Measurements from ENCODE around the gene CALCOCO1. TPM values are rescaled to one million over a fixed set of nuclear protein-coding genes. Genes with fewer than 3 reads are reported as not detected.

The CALCOCO1 gene
- total and polyA plus RNA-seq, 7 experiments from 2014 or later, result 58.7 to 175 (median 90.7) TPM

GRCh38 chr12:53734425-53734824 lies 7.2 kb upstream of the CALCOCO1 start:
- Histone ChIP-seq H3K36me3 (ENCODE audit: control insufficient read depth in 2 of 3, insufficient read depth in 3 of 3, low read length in 3 of 3) (no peaks in the 10 kb centered on the region), H3K27ac (ENCODE audit: low read depth, low read length) (no peak overlapping the region), H3K4me1 (ENCODE audit: control insufficient read depth in 2 of 2, insufficient read depth in 2 of 2, low read length in 2 of 2) (peaks cover 10 to 17% of the 10 kb centered on the region in 2 donors), H3K4me3 (ENCODE audit: low read length) (no peak overlapping the region), H3K9me3 (ENCODE audit: control insufficient read depth in 2 of 3, low read length in 3 of 3) (no peaks in the 10 kb centered on the region), H3K27me3 (ENCODE audit: control insufficient read depth in 2 of 2, insufficient read depth in 2 of 2, low read length in 2 of 2) (no peaks in the 10 kb centered on the region)
- no peaks in the 10 kb centered on the region for H3K9me3 Mint-ChIP-seq
- intact Hi-C loops (cut with micrococcal nuclease), result no loop called here
- H3K4me1 Mint-ChIP-seq, result peaks cover 12 to 30% (median 19%) of the 10 kb centered on the region in 7 donors
- H3K27ac Mint-ChIP-seq, result no peak overlapping the region
- CTCF ChIA-PET, result interaction anchor here (1.3 to 7.6 kb wide), 2 partner anchors 11 to 31 kb away, joined by 4 to 104 read pairs; no protein-coding TSS in a partner anchor
- H3K4me3 Mint-ChIP-seq, result no peak overlapping the region
- POLR2A ChIA-PET, result interaction anchor here (0.9 to 1.5 kb wide), 3 partner anchors 9 to 26 kb away, joined by 3 to 8 read pairs (median 4); no protein-coding TSS in a partner anchor
- no peaks in the 10 kb centered on the region for H3K36me3 Mint-ChIP-seq
- ATAC-seq, result no peak
- H3K27me3 Mint-ChIP-seq, result peaks cover 0 to 46% (median 24%) of the 10 kb centered on the region in 5 donors
- no peak for DNase-seq

- no peaks in the 10 kb centered on the region for H3K9me3 Mint-ChIP-seq
- peaks cover 6 to 10% of the 10 kb centered on the region in 2 donors for H3K4me1 ChIP-seq (ENCODE audit: control insufficient read depth in 2 of 2, insufficient read depth in 2 of 2, low read length in 2 of 2)
- no peak overlapping the region for H3K4me3 ChIP-seq (ENCODE audit: low read length)
- H3K36me3 Mint-ChIP-seq, result no peaks in the 10 kb centered on the region
- peaks cover 0 to 46% (median 18%) of the 10 kb centered on the region in 5 donors for H3K27me3 Mint-ChIP-seq
- H3K27me3 ChIP-seq (ENCODE audit: control insufficient read depth in 2 of 2, insufficient read depth in 2 of 2, low read length in 2 of 2), result no peaks in the 10 kb centered on the region
- POLR2A ChIA-PET, result interaction anchor here (0.8 to 1.5 kb wide), 3 partner anchors 8 to 17 kb away, joined by 3 to 8 read pairs (median 3); no protein-coding TSS in a partner anchor
- no peaks in the 10 kb centered on the region for H3K36me3 ChIP-seq (ENCODE audit: control insufficient read depth in 2 of 3, insufficient read depth in 3 of 3, low read length in 3 of 3)
- peak overlapping the region in 4 of 10 donors; percentile 15 to 41 (median 36) for H3K4me3 Mint-ChIP-seq
- intact Hi-C loops (cut with micrococcal nuclease), result no loop called here
- no peak for ATAC-seq
- H3K27ac Mint-ChIP-seq, result peak overlapping the region in 3 of 9 donors; percentile 0 to 49 (median 21)
- H3K4me1 Mint-ChIP-seq, result peaks cover 8 to 24% (median 21%) of the 10 kb centered on the region in 7 donors
- no peaks in the 10 kb centered on the region for H3K9me3 ChIP-seq (ENCODE audit: control insufficient read depth in 2 of 3, low read length in 3 of 3)
- H3K27ac ChIP-seq (ENCODE audit: low read depth, low read length), result no peak overlapping the region
- CTCF ChIA-PET, result interaction anchor here (1.3 to 7.6 kb wide), 2 partner anchors 11 to 31 kb away, joined by 4 to 104 read pairs; no protein-coding TSS in a partner anchor
- peak in 2 of 9 donors; percentile 31 to 34 for DNase-seq
These were observed 6.6 kb upstream of the CALCOCO1 start for GRCh38 chr12:53733807-53734200.

- H3K4me3 Mint-ChIP-seq, result peak overlapping the region in 1 of 10 donors; percentile 37
- no peak overlapping the region for H3K27ac ChIP-seq (ENCODE audit: low read depth, low read length)
- H3K9me3 ChIP-seq (ENCODE audit: control insufficient read depth in 2 of 3, low read length in 3 of 3), result no peaks in the 10 kb centered on the region
- H3K36me3 ChIP-seq (ENCODE audit: control insufficient read depth in 2 of 3, insufficient read depth in 3 of 3, low read length in 3 of 3), result no peaks in the 10 kb centered on the region
- peaks cover 0 to 46% (median 15%) of the 10 kb centered on the region in 5 donors for H3K27me3 Mint-ChIP-seq
- intact Hi-C loops (cut with micrococcal nuclease), result no loop called here
- no peaks in the 10 kb centered on the region for H3K36me3 Mint-ChIP-seq
- peaks cover 7 to 25% (median 21%) of the 10 kb centered on the region in 7 donors for H3K4me1 Mint-ChIP-seq
- POLR2A ChIA-PET, result interaction anchor here (0.8 to 3.3 kb wide), 4 partner anchors 8 to 17 kb away, joined by 3 to 8 read pairs (median 6); no protein-coding TSS in a partner anchor
- no peaks in the 10 kb centered on the region for H3K27me3 ChIP-seq (ENCODE audit: control insufficient read depth in 2 of 2, insufficient read depth in 2 of 2, low read length in 2 of 2)
- peaks cover 1 to 5% of the 10 kb centered on the region in 2 donors for H3K4me1 ChIP-seq (ENCODE audit: control insufficient read depth in 2 of 2, insufficient read depth in 2 of 2, low read length in 2 of 2)
- no peak overlapping the region for H3K4me3 ChIP-seq (ENCODE audit: low read length)
- no peak for DNase-seq
- no peak for ATAC-seq
- H3K9me3 Mint-ChIP-seq, result no peaks in the 10 kb centered on the region
- peak overlapping the region in 1 of 9 donors; percentile 12 for H3K27ac Mint-ChIP-seq
- CTCF ChIA-PET, result interaction anchor here (0.5 to 7.6 kb wide), 2 partner anchors 12 to 410 kb away, joined by 3 to 104 read pairs; no protein-coding TSS in a partner anchor
These were observed 6.0 kb upstream of the CALCOCO1 start for GRCh38 chr12:53733051-53733806.

- ChIA-PET CTCF (interaction anchor here (1.1 kb wide), 1 partner anchor 54 kb away, joined by 3 read pairs; the partner anchor contains the start of gene ATP5MC2), POLR2A (interaction anchor here (0.9 to 3.3 kb wide), 4 partner anchors 8 to 14 kb away, joined by 3 to 13 read pairs (median 6); no protein-coding TSS in a partner anchor)
- DNase-seq (no peak), ATAC-seq (no peak)
- Histone ChIP-seq H3K36me3 (ENCODE audit: control insufficient read depth in 2 of 3, insufficient read depth in 3 of 3, low read length in 3 of 3) (peaks cover 0 to 4% (median 3%) of the 10 kb centered on the region in 3 experiments), H3K4me1 (ENCODE audit: control insufficient read depth in 2 of 2, insufficient read depth in 2 of 2, low read length in 2 of 2) (peaks cover 13 to 17% of the 10 kb centered on the region in 2 donors), H3K27me3 (ENCODE audit: control insufficient read depth in 2 of 2, insufficient read depth in 2 of 2, low read length in 2 of 2) (no peaks in the 10 kb centered on the region), H3K9me3 (ENCODE audit: control insufficient read depth in 2 of 3, low read length in 3 of 3) (no peaks in the 10 kb centered on the region), H3K27ac (ENCODE audit: low read depth, low read length) (no peak overlapping the region), H3K4me3 (ENCODE audit: low read length) (no peak overlapping the region)
- peaks cover under 1 to 7% (median 4%) of the 10 kb centered on the region in 5 donors for H3K36me3 Mint-ChIP-seq
- H3K27ac Mint-ChIP-seq, result peak overlapping the region in 1 of 9 donors; percentile 63
- intact Hi-C loops (cut with micrococcal nuclease), result loop anchor here (5.0 kb wide), 4 partner anchors 277 to 683 kb away; partner anchors contain the start of genes AAAS (in 1 of the 2) and PCBP2 (in 1 of the 2)
- H3K4me1 Mint-ChIP-seq, result peaks cover 11 to 53% (median 43%) of the 10 kb centered on the region in 7 donors
- peaks cover 0 to 29% (median 0%) of the 10 kb centered on the region in 5 donors for H3K27me3 Mint-ChIP-seq
- peaks cover 0 to 2% (median 0%) of the 10 kb centered on the region in 11 donors for H3K9me3 Mint-ChIP-seq
- no peak overlapping the region for H3K4me3 Mint-ChIP-seq
These were observed 2.4 kb upstream of the CALCOCO1 start for GRCh38 chr12:53729644-53730043.

- intact Hi-C loops (cut with micrococcal nuclease), result loop anchor here (5.0 kb wide), 4 partner anchors 276 to 684 kb away; partner anchors contain the start of genes AAAS (in 1 of the 2) and PCBP2 (in 1 of the 2)
- H3K4me3 ChIP-seq (ENCODE audit: low read length), result peak overlapping the region; percentile 94
- CTCF ChIA-PET, result interaction anchor here (0.8 to 4.2 kb wide), 4 partner anchors 11 to 26 kb away, joined by 3 to 48 read pairs (median 3); no protein-coding TSS in a partner anchor
These were observed 954 bp upstream of the CALCOCO1 start for GRCh38 chr12:53728206-53728605.

GRCh38 chr12:53726946-53727309 lies 324 bp downstream of the CALCOCO1 start:
- H3K27me3 Mint-ChIP-seq, result peaks cover 0 to 11% (median 0%) of the 10 kb centered on the region in 5 donors
- POLR2A ChIA-PET, result interaction anchor here (0.8 to 2.1 kb wide), 7 partner anchors 8 to 50 kb away, joined by 3 to 13 read pairs (median 4); partner anchors contain the start of gene CISTR
- no peak for ATAC-seq

More at GRCh38 chr12:53728206-53728605, 954 bp upstream of the CALCOCO1 start:
- Mint-ChIP-seq H3K27ac (peak overlapping the region; percentile 69 to 98 (median 91)), H3K4me3 (peak overlapping the region; percentile 91 to 100 (median 94)), H3K36me3 (peaks cover 3 to 19% (median 13%) of the 10 kb centered on the region in 5 donors), H3K27me3 (peaks cover 0 to 19% (median 0%) of the 10 kb centered on the region in 5 donors), H3K9me3 (peaks cover 0 to 2% (median 0%) of the 10 kb centered on the region in 11 donors), H3K4me1 (peaks cover 10 to 45% (median 34%) of the 10 kb centered on the region in 7 donors)
- Histone ChIP-seq H3K9me3 (ENCODE audit: control insufficient read depth in 2 of 3, low read length in 3 of 3) (no peaks in the 10 kb centered on the region), H3K36me3 (ENCODE audit: control insufficient read depth in 2 of 3, insufficient read depth in 3 of 3, low read length in 3 of 3) (peaks cover 0 to 18% (median 13%) of the 10 kb centered on the region in 3 experiments), H3K27me3 (ENCODE audit: control insufficient read depth in 2 of 2, insufficient read depth in 2 of 2, low read length in 2 of 2) (no peaks in the 10 kb centered on the region), H3K27ac (ENCODE audit: low read depth, low read length) (peak overlapping the region; percentile 73), H3K4me1 (ENCODE audit: control insufficient read depth in 2 of 2, insufficient read depth in 2 of 2, low read length in 2 of 2) (peaks cover 13 to 17% of the 10 kb centered on the region in 2 donors)
- ATAC-seq (no peak), DNase-seq (no peak)
- POLR2A ChIA-PET, result interaction anchor here (1.0 to 2.4 kb wide), 6 partner anchors 10 to 102 kb away, joined by 3 to 13 read pairs (median 6); partner anchors contain the start of genes ATF7 and ATP5MC2

More at GRCh38 chr12:53726946-53727309, 324 bp downstream of the CALCOCO1 start:
- peak overlapping the region; percentile 61 for H3K27ac ChIP-seq (ENCODE audit: low read depth, low read length)
- CTCF ChIA-PET, result interaction anchor here (0.7 to 4.2 kb wide), 4 partner anchors 17 to 38 kb away, joined by 3 to 48 read pairs (median 4); no protein-coding TSS in a partner anchor
- H3K36me3 Mint-ChIP-seq, result peaks cover 6 to 31% (median 17%) of the 10 kb centered on the region in 5 donors
- peak overlapping the region; percentile 91 to 100 (median 94) for H3K4me3 Mint-ChIP-seq
- peak overlapping the region; percentile 94 for H3K4me3 ChIP-seq (ENCODE audit: low read length)
- H3K9me3 Mint-ChIP-seq, result peaks cover 0 to 2% (median 0%) of the 10 kb centered on the region in 11 donors
- peaks cover 5 to 30% (median 22%) of the 10 kb centered on the region in 3 experiments for H3K36me3 ChIP-seq (ENCODE audit: control insufficient read depth in 2 of 3, insufficient read depth in 3 of 3, low read length in 3 of 3)
- H3K4me1 ChIP-seq (ENCODE audit: control insufficient read depth in 2 of 2, insufficient read depth in 2 of 2, low read length in 2 of 2), result peaks cover 13 to 17% of the 10 kb centered on the region in 2 donors
- DNase-seq, result no peak
- no peaks in the 10 kb centered on the region for H3K9me3 ChIP-seq (ENCODE audit: control insufficient read depth in 2 of 3, low read length in 3 of 3)
- H3K27ac Mint-ChIP-seq, result peak overlapping the region; percentile 69 to 98 (median 91)
- intact Hi-C loops (cut with micrococcal nuclease), result loop anchor here (1.0 to 5.0 kb wide), 20 partner anchors 11 to 685 kb away; partner anchors contain the start of genes AAAS (in 2 of the 2), ATF7 (in 2 of the 2), ATP5MC2 (in 2 of the 2) and TARBP2 (in 2 of the 2)
- peaks cover 10 to 41% (median 32%) of the 10 kb centered on the region in 7 donors for H3K4me1 Mint-ChIP-seq
- H3K27me3 ChIP-seq (ENCODE audit: control insufficient read depth in 2 of 2, insufficient read depth in 2 of 2, low read length in 2 of 2), result no peaks in the 10 kb centered on the region

Measured in naive thymus-derived CD4-positive, alpha-beta T cell (primary cell).